Hematopoietic multipotent progenitor cell treated with erythropoietin and hydrocortisone succinate and interleukin-3 and kit ligand, for 6 days (in vitro differentiated cells): ENCODE measurements around the gene CTTN.
"Not testable (repeated sequence)": the region's sequence is repeated elsewhere in the genome, so short reads cannot be mapped to it uniquely, and the experiment has no call there.

Experiments
- DNase-seq: peaks from one replicate; pipeline ENCODE4 v3.0.0-alpha.2; 2015

Gene CTTN

DNA sequence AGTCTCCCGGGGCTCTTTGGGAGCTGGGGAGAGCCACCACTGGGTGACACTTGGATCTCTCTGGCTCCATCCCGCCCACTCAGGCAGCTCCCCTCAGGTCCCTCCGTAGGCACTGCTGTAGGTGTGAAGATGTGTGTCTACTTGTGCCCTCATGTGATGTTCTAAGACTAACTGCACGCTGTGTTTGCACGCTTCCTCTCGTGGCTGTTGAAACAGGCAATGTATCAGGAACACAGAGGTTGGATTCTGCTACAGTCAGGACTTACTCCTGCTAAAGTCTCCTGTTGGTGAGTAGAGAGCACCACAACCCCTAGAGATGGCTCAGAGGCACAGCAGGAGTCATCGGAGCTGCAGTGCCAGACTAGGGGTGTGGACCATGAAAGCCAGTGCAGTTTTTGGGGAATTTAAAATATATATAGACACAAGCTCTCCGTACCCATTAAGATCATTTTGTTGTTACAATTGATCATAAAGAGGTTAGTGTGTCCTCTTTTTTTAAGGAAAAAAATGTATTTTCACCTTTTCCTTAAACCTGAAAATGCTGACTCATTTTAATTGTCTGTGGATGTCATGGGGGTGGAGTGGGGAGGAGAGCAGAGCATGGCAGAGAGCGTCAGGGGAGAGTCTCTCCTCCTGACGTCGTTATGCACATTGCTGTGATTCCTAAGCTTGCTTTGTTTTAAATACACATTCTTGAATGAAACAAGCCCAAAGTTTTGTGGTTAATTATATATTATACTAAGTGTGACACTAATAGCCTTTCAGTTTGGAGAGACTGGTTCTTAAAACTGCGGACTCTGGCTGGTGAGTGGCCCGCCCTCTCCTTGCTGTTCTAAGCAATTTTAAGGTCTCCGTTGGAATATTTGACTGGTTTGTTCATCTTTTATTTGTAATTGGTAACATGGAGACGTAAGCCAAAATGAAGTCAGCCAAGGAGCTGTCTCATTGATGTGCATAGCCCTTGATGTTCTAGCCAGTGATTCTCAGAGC lies 16.2 kb upstream of the CTTN start:
- no peak for DNase-seq

DNA sequence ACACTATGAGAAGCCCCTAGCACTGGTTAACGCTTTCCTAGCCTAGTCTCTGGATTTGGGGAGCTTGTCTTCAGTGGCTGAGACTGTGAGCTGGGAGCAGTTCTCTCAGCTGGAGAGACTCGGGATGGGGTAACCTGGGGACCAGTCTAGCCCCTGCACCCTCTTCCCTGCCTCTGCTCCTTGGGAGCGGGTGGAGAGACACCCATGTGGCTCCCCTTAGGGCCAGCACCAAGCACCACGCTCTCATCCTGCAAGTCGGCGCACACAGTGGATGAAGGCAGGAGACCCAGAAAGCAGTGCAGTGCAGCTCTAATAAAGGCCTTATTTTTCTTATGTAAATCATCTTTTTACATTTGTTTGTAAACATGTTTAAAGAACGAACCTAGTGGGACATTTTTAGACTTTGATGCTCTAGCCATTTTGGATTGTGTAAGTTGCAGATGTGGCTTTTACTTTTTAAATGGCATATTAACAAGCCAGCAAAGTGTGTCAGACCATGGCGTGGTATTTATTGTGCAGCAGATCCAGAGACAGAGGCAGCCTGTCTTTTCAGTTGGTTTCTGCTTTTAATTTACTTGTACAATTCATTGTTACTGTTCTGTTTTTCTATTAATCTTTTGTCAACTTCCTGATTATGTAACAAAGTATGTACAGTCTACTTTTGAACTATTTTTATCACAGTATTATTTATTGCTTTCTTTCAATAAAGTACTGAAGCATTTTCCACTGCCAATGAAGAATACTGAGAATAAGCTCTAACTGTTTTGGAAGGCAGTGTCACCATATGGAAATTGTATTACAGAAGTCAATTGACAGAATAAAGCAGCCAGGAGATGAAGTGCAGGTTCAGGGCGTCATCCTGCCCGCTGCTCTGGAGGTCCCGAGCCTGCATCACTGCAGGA lies 14.4 kb upstream of the CTTN start:
- DNase-seq, result no peak

DNA sequence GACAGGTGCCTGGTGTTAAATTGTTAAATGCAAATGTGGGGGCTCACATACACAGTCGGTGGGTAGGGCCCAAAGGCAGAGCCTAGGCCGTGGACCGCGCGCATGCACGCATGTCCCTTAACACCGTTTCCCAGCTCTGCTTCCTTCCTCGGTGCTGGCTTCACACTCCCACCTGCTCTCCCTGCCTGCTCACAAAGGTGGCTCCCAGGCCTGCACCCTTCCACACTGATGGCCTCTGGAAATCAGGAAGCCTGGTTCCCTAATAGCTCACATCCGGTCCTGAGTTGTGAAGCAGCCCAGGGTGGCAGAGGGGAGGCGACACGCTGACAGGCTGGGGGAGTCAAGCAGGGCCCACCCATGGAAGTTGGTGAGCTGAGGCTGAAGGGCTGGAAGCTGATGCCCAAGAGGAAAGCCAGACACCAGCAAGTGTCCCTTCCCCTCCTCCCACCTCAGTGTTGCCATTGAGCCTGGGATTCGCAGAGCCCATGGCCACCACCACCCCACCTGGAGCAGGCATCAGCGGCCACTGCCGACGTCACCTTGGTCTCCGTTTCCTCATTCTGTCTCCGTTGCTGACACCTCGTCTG lies 13.7 kb upstream of the CTTN start:
- DNase-seq, result no peak

DNA sequence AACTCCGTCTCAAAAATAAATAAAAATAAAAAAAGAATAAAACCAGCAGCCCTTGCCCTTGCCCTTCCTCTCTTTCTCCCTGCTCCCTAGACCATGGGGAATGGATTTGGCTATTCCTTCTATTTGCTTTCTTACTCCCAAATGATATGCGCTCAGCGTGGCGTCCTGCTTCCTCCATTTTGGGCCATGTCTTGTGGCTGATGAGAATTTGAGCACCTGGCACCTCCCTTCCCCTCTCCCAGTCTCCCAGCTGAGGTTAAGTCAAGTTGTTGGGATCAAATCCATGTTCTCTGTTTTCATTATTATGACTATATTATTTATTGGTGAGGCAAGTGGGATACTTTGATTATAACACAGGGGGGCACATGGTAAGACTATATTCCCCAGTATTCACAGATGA lies 10.8 kb upstream of the CTTN start:
- no peak for DNase-seq

DNA sequence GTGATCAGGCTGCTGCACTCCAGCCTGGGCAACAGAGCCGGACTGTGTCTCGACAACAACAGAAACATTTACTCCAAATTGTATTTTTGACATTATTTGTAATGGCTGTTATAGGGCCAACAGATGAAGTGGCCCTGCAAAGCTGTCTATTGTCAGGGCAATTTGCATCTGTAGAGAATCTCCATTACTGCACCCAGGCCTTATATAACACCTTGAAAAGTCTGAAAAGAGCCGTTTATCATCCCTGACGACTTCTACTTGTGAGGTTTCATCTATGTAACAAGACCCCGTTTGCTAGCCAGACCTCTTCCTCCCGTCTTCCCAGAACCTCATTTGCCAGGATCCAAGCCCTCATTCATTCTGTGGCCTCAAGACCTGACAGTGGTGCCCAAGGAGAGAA lies 9.1 kb upstream of the CTTN start:
- no peak for DNase-seq

DNA sequence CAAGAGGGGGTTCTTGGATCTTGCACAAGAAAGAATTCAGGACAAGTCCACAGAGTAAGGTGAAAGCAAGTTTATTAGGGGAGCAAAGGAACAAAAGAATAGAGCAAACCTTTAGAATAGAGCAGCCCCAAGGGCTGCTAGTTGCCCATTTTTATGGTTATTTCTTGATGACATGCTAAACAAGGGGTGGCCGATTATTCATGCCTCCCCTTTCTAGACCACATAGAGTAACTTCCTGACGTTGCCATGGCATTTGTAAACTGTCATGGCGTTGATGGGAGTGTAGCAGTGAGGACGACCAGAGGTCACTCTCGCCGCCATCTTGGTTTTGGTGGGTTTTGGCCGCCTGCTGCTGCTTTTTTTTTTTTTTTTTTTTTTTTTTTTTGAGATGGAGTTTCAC lies 7.4 kb upstream of the CTTN start:
- DNase-seq, result not testable (repeated sequence)

DNA sequence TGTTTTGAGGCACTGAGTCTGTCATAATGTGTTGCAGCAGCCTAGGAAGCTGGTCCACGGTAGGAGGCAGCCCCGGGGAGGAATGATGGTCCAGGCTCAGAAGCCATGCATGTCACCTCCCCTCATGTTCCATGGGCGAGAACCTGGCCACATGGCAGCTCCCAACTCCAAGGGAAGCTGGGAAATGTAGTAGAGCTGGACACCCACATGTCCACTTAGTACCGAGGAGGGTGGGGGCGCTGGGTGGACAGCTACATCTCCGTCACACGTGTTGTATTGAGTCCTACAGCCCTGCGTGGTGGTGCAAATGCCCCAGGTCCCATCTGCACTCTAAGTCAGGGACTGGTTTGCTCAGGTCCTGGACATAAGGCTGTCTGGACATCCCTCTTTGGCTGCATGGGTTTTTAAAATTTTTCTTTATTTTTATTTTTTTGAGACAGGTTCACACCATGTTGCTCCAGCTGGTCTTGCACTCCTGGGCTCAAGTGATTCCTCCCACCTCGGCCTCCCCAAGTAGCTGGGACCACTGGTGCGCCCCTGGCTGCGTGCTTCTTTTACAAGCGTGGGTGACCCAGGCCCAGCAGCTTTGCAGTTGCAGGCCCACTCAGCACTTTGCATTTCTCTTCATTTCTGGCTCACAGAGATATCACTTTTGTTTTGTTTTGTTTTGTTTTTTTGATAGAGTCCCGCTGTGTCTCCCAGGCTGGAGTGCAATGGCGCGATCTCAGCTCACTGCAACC lies 3.9 kb upstream of the CTTN start:
- DNase-seq, result no peak

DNA sequence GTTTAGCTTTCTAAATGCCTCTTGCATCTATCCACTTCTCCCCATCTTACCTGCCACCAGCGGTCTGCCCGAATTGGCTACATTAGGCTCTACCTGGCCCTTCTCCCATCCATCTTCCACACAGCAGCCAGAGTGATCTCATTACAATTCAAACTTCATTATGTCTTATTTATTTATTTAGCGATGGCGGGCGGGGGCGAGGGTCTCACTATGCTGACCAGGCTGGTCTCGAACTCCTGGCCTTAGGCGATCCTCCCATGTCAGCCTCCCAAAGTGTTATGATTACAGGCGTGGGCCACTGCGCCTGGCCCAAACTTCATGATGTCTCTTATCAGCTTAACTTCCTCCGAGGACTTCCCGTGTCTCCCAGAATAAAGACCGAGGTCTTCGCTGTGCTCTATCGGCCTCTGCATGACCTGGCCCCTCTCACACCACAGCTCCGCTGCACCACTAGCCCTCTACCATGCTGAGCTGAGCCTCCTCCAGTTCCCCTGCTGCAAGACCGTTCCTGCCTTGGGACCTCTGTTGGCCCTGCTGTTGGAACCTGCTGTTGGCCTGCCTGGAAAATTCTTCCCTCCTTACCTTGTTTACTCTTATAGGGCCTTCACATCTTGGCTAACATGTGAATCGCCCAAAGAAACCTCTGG lies 870 bp upstream of the CTTN start:
- DNase-seq, result peak; percentile 57

DNA sequence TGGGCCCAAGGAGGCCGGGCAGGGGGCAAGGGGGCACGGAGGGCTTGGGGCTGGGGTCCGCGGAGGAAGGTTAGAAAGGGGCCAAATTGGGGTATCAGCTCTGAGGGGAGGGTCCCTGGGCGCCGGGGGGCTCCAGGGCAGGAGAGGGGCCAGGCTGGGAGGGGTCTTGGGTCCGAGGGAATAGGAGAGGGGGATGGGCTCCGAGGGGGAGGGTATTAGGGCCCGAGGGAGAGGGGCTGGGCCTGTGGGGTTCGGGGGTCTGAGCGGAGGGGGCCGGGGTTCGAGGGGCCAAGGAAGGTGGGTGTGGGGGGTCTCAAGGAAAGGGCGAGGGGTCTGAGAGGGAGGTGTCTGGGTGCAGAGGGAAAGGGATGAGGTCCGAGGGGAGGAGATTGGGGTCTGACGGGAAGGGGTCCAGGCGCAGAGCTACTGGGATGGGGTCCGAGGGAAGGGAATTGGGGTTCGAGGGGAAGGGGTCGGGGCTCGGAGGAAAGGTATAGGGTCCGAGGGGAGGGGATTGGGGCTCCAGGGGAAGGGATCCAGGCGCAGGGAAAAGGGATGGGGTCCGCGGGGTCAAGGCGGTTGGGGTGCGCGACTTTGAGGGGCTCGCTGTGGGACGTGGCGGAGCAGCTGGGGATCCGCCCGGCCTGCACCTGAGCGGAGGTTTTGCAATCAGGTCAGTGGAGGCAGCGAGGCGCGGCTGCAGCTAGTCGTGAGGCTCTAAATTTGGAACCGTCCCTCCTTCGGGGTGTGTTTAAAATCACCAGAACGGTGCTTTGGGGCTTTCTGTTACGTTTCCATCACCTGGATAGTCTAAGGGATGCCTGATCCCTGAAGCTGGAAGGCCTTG lies 728 bp downstream of the CTTN start:
- DNase-seq, result peak; percentile 41

DNA sequence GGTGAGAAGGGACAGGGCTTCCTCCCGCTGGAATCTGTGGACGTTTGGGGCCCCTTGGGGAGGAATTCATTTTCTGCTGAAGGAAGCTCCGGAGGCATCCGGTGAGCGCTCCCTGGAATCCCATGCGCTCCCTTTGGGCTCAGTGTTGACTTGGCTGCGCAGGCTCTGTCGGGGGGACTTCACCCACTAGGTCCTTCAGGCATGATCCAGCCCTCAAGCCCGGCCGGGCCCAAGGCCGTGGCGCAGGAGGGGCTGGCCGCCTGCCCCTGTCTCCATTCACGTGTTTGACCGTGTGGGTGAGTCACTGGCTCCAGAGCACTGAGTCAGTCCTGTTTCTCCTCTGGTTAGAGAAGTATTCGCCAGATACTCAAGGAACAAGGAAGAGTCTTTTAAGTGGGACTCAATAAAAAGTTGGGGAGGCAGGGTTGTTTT lies 1.4 kb downstream of the CTTN start:
- DNase-seq, result peak; percentile 39

DNA sequence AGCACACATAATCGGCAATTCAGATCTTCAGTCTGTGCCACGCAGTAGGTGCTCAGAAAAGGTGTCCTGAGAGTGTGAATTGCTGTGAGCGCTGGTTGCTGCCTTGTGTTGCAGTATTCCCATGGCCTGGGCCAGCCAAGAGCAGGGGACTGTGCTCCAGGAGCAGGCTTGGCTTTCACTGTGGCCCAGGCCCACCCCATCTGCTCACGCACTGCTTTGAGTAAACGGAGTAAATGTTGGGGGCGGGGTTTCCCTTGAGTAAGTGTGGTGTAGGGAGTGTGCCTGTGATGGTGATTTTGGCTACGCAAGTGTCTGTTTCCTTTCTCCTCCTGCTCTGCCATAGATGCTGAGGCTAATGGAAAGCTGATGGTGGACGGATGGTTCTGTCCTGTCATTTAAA lies 2.3 kb downstream of the CTTN start:
- no peak for DNase-seq

DNA sequence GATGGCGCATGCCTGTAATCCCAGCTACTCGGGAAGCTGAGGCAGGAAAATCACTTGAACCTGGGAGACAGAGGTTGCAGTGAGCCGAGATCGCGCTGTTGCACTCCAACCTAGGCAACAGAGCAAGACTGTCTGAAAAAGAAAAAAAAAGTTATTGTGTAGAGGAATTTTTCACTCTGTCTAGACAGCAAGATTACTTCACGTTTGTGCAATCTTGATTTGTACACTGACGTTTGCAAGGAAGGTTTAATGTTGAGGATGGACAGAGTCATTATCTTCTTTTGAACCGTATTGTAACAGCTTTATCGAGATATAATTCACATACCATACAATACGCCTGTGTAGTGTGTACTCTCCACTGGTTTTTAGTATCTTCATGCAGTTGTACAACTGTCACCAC lies 3.7 kb downstream of the CTTN start:
- no peak for DNase-seq

DNA sequence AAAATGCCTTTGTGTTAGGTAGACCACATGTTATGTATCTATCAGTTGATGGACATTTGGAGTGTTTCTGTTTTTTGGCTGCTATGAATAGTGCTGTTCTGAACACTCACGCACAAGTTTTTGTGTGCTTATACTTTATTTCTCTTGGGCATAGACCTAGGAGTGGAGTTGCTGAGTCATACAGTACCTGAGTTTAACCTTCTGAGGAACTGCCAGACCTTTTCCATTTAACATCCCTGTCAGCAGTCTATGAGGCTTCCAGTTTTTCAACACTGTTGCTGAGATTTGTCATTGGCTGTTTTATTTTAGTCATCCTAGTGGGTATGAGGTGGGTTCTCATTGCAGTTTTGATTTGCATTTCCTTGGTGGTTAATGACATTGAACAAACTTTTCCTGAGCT lies 4.4 kb downstream of the CTTN start:
- DNase-seq, result no peak

DNA sequence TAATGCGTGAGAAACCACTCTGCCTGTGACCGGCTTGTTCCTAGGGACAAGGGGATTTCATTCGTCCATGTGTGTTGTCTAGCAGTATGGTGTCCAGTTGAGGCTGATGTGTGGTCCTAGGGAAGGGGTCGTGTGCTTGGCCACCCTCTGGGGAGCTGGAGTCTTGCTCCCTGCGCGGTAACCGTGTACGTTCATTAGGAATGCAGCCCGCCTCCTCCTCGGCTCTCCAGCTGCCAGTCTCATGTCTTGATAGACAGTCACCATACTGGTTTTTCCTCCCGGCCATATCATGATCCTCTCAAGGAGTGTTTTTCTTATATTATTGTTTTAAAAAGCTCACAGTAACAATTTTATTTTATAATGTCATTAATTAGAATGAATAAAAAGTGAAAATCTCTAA lies 5.9 kb downstream of the CTTN start:
- no peak for DNase-seq

DNA sequence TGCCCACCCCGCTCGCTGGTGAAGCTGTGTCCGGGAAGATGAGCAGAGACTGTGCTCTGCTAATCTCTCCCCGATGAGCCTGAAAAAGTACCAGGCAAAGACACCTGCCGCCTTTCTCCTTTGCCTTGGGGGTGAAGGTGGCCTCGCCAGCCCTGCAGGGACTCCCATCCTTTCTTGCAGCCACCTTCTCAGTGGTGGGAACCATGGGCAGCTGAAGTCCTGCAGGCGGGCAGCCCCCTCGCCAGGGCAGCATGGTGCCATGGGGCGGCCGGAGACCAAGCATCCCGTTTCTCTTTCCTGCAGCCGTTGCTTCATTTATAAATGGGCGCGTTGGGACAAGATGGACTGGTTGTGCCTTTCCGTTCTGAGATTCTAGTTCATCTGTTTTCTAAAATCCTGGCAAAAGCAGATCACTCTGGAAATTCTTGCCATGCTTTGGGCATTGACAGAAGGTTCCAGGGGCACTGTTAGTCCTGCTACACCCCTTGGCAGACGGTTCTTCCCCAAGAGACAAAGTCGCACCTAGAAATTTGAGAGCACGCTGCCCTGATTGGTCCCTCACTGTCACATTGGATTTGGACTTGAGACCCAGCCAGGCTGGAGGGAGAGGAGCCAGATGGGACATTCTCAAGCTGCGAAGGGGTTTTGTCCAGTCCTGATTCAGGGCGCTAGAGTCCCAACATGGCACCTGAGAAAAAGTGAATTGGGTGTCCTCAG lies 7.5 kb downstream of the CTTN start:
- no peak for DNase-seq

DNA sequence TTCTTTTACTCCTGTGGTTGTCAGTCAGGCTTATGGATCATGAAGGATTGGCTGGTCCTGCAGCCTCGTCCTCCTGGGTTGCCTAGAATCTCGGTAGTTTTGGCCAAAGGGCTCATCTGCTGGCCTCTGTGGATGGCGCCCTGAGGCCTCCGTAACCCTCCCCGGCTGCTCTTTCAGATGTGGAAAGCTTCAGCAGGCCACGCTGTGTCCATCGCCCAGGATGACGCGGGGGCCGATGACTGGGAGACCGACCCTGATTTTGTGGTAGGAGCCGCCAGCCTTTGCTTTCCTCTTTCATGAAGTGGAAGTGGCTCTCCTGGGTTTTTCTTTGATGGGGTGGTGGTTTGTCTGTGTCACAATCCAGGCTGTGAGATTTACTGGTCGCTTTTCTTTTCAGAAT lies 8.8 kb downstream of the CTTN start:
- DNase-seq, result no peak

DNA sequence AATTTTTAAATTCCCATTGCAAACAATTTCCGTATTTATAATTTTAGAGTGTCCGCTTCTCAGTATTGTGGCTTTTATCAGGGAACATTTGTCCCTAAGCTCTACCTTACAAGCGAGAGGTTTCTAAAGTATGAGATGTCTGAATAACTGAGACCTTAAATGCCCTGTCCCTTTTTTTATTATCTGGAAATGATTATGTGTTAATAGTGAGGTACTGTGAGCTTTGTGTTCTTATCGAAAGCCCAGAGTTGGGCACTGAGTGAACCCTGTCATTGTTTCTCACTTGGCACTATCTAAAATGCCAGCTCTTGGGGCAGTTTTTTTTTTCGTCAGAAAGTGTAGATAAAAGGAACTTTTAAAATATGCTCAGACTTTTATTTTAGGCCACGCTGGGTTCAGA lies 9.5 kb downstream of the CTTN start:
- peak; percentile 43 for DNase-seq

DNA sequence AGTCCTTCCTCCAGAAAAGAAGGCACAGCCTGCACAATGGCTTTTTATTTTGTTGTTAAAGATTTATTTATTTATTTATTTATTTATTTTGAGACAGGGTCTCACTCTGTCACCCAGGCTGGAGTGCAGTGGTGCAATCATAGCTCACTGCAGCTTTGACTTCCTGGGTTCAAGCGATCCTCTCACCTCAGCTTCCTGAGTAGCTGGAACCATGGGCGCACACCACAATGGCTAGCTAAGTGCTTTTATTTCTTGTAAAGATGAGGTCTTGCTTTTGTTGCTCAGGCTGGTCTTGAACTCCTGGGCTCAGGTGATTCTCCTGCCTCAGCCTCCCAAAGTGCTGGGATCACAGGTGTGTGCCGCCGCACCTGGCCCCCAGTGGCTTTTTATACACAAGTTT lies 10.0 kb downstream of the CTTN start:
- not testable (repeated sequence) for DNase-seq

DNA sequence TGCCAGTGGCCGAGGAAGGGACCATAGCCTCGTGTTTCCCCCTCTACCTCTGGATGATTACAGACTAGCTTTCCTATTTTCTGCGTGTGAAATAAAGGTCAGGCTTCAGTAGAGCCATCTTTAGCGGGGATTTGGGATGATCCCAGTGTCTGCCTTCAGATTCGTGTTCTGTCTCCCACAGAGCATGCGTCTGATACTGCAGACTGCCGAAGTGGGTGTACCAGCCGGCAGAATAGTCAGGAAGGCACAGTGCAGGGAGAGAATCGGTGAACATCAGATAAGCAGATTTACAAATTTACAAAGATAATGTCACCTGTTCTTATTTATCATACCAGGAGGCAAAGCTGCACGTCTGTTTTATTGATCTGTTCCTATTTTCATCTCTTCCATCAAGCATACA lies 11.1 kb downstream of the CTTN start:
- DNase-seq, result no peak

DNA sequence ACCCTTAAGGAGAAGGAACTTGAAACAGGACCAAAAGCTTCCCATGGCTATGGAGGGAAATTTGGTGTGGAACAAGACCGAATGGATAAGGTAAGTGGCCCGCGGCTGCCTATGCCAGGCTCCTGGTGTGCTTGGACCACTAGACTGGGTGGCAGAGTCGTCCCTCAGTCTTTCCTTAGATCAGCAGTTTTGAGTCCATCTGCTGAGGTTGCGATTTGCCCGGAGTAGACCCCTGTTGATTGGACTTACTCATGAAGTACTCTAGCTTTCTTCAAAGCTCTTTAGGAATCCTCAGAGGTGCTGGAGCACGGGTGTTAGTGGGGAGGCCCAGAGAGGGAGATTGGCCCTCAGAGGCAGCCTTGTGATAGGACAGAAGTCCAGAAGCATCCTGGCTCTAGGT lies 11.5 kb downstream of the CTTN start:
- DNase-seq, result no peak
